IMR-90 (cell line): ENCODE results near the gene RRAGC. TPM values are rescaled to one million over a fixed set of nuclear protein-coding genes. Genes with fewer than 3 reads are reported as not detected.

Source experiments
- ATAC-seq: fragments of 200-7000 bp; cut with Tn5 transposase; 2 replicates; pipeline ENCODE4 v1.9.1; 2020; ENCODE audit warnings: low read depth, mild to moderate bottlenecking, moderate library complexity
- BruUV-seq: library from RNA; stranded (reverse); fragments of 400-500 nt; replicated peaks from 2 replicates; lab custom pipeline; 2021; lab: Mats Ljungman, UMichigan
- CTCF ChIA-PET: fragments of 300-600 bp; formaldehyde crosslinking; extraction: SDS; loops from one replicate; lab custom pipeline; 2021; ENCODE audit warnings: antibody characterized with exemption; lab: Yijun Ruan, JAX
- POLR2A ChIA-PET: fragments of 300-600 bp; sonication (Branson Sonifier 250); formaldehyde crosslinking; loops from one replicate; lab custom pipeline; 2022; ENCODE audit warnings: antibody characterized with exemption; ENCODE audit not compliant: unreplicated experiment; lab: Charles Lee
- DNase-seq: peaks from one replicate; pipeline ENCODE4 v3.0.0; 2013
- H2AFZ ChIP-seq: replicated peaks from 2 replicates; pipeline ENCODE3; 2013; ENCODE audit warnings: low read length, mild to moderate bottlenecking; ENCODE audit not compliant: poor library complexity
- H2AK5ac ChIP-seq: 2 replicates; pipeline ENCODE4 v1.6.1; 2013; ENCODE audit warnings: low read depth, low read length, inconsistent platforms
- H2AK9ac ChIP-seq: replicated peaks from 2 replicates; pipeline ENCODE3; 2013; ENCODE audit warnings: mild to moderate bottlenecking, low read depth, low read length, moderate library complexity; ENCODE audit not compliant: poor library complexity
- H2BK120ac ChIP-seq: 2 replicates; pipeline ENCODE4 v1.6.1; 2013; ENCODE audit warnings: low read depth, low read length, inconsistent platforms
- H2BK15ac ChIP-seq: 3 replicates; pipeline ENCODE4 v1.6.1; 2013; ENCODE audit warnings: low read depth, low read length, inconsistent platforms
- H2BK20ac ChIP-seq: 2 replicates; pipeline ENCODE4 v1.6.1; 2013; ENCODE audit warnings: low read depth, mild to moderate bottlenecking, inconsistent platforms, low read length, moderate library complexity
- H2BK5ac ChIP-seq: 2 replicates; pipeline ENCODE4 v1.6.1; 2013; ENCODE audit warnings: mild to moderate bottlenecking, low read depth, low read length, inconsistent platforms; ENCODE audit not compliant: poor library complexity, severe bottlenecking
- H3K14ac ChIP-seq: replicated peaks from 2 replicates; pipeline ENCODE4 v1.6.1; 2013; ENCODE audit warnings: low read depth, low read length, inconsistent platforms
- H3K18ac ChIP-seq: 2 replicates; pipeline ENCODE4 v1.6.1; 2013; ENCODE audit warnings: low read depth, low read length, control low read depth
- H3K23ac ChIP-seq: 2 replicates; pipeline ENCODE4 v1.6.1; 2013; ENCODE audit warnings: low read depth, low read length, inconsistent platforms
- H3K27ac ChIP-seq: 2 replicates; pipeline ENCODE4 v1.5.1; 2013; ENCODE audit warnings: mild to moderate bottlenecking, control low read depth, low read length; ENCODE audit not compliant: insufficient read depth
- H3K27me3 ChIP-seq: 2 replicates; pipeline ENCODE4 v1.6.1; 2013; ENCODE audit warnings: low read length; ENCODE audit not compliant: control insufficient read depth, insufficient read depth
- H3K36me3 ChIP-seq: 2 replicates; pipeline ENCODE4 v1.6.1; 2013; ENCODE audit warnings: low read length, mixed read lengths; ENCODE audit not compliant: control insufficient read depth, insufficient read depth
- H3K4ac ChIP-seq: 2 replicates; pipeline ENCODE4 v1.6.1; 2013; ENCODE audit warnings: low read depth, low read length, inconsistent platforms
- H3K4me1 ChIP-seq: 2 replicates; pipeline ENCODE4 v1.6.1; 2013; ENCODE audit warnings: low read length, mixed read lengths; ENCODE audit not compliant: control insufficient read depth, insufficient read depth
- H3K4me2 ChIP-seq: 2 replicates; pipeline ENCODE4 v1.6.1; 2013; ENCODE audit warnings: low read depth, mild to moderate bottlenecking, control low read depth, low read length, moderate library complexity
- H3K4me3 ChIP-seq: 2 replicates; pipeline ENCODE4 v1.5.1; 2013; ENCODE audit warnings: low read depth, mild to moderate bottlenecking, control low read depth, low read length, moderate library complexity; ENCODE audit not compliant: insufficient read depth
- H3K56ac ChIP-seq: 2 replicates; pipeline ENCODE4 v1.6.1; 2013; ENCODE audit warnings: low read length, inconsistent platforms; ENCODE audit not compliant: insufficient read depth; ENCODE audit errors: extremely low read depth
- H3K79me1 ChIP-seq, 2 experiments: 2 replicates each; pipeline ENCODE4 v1.6.1; 2013; ENCODE audit warnings: low read length in 2 of 2, inconsistent platforms in 1 of 2, low read depth in 1 of 2
- H3K9ac ChIP-seq: 2 replicates; pipeline ENCODE4 v1.6.1; 2013; ENCODE audit warnings: low read depth, low read length, control low read depth
- H3K9me1 ChIP-seq: 2 replicates; pipeline ENCODE4 v1.6.1; 2013; ENCODE audit warnings: low read length, inconsistent platforms; ENCODE audit not compliant: insufficient read depth
- H3K9me3 ChIP-seq: 2 replicates; pipeline ENCODE4 v1.6.1; 2013; ENCODE audit warnings: low read length; ENCODE audit not compliant: control insufficient read depth, insufficient read depth
- H4K20me1 ChIP-seq: 2 replicates; pipeline ENCODE4 v1.6.1; 2013; ENCODE audit warnings: low read length, inconsistent platforms; ENCODE audit not compliant: insufficient read depth
- H4K5ac ChIP-seq: 2 replicates; pipeline ENCODE4 v1.6.1; 2013; ENCODE audit warnings: mild to moderate bottlenecking, low read depth, low read length, control low read depth
- H4K8ac ChIP-seq, 2 experiments: 2 replicates each; pipeline ENCODE4 v1.6.1; 2013; ENCODE audit warnings: low read depth in 2 of 2, low read length in 2 of 2, control low read depth in 1 of 2, inconsistent platforms in 1 of 2
- H4K91ac ChIP-seq: 2 replicates; pipeline ENCODE4 v1.6.1; 2013; ENCODE audit warnings: low read depth, low read length, inconsistent platforms; ENCODE audit not compliant: insufficient read depth
- BHLHE40 ChIP-seq: fragments of 150-350 bp; IDR thresholded peaks from 2 replicates; pipeline ENCODE4 v1.6.1; 2016; ENCODE audit warnings: mild to moderate bottlenecking, low read depth, low read length
- CEBPB ChIP-seq: IDR thresholded peaks from 2 replicates; pipeline ENCODE4 v1.6.1; 2012; ENCODE audit warnings: low read depth, low read length, improper control_type of control experiment
- CHD1 ChIP-seq: IDR thresholded peaks from 2 replicates; pipeline ENCODE4 v1.6.1; 2012; ENCODE audit warnings: low read depth, low read length, improper control_type of control experiment
- CTCF ChIP-seq: conservative IDR thresholded peaks from 2 replicates; pipeline ENCODE4 v1.5.1; 2012; ENCODE audit warnings: mild to moderate bottlenecking, low read depth, low read length, improper control_type of control experiment
- ELK1 ChIP-seq: fragments of 150-350 bp; IDR thresholded peaks from 2 replicates; pipeline ENCODE4 v1.6.1; 2016; ENCODE audit warnings: low read depth, mild to moderate bottlenecking, low read length, moderate library complexity, borderline replicate concordance
- FOS ChIP-seq: fragments of 150-350 bp; IDR thresholded peaks from 2 replicates; pipeline ENCODE4 v1.6.1; 2016; ENCODE audit warnings: low read depth, low read length
- MAFK ChIP-seq: IDR thresholded peaks from 2 replicates; pipeline ENCODE4 v1.6.1; 2012; ENCODE audit warnings: low read depth, low read length, improper control_type of control experiment
- MAZ ChIP-seq: IDR thresholded peaks from 2 replicates; pipeline ENCODE4 v1.6.1; 2012; ENCODE audit warnings: low read depth, mild to moderate bottlenecking, low read length, improper control_type of control experiment, moderate library complexity, borderline replicate concordance
- MXI1 ChIP-seq: IDR thresholded peaks from 2 replicates; pipeline ENCODE4 v1.6.1; 2012; ENCODE audit warnings: low read depth, mild to moderate bottlenecking, low read length, moderate library complexity, borderline replicate concordance
- NFE2L2 ChIP-seq: fragments of 150-350 bp; IDR thresholded peaks from 2 replicates; pipeline ENCODE4 v1.6.1; 2016; ENCODE audit warnings: low read depth, mild to moderate bottlenecking, low read length
- POLR2A ChIP-seq: IDR thresholded peaks from 2 replicates; pipeline ENCODE4 v1.6.1; 2012; ENCODE audit warnings: mild to moderate bottlenecking, low read depth, low read length
- RAD21 ChIP-seq: IDR thresholded peaks from 2 replicates; pipeline ENCODE4 v1.6.1; 2012; ENCODE audit warnings: low read length, improper control_type of control experiment
- RCOR1 ChIP-seq: IDR thresholded peaks from 2 replicates; pipeline ENCODE4 v1.6.1; 2012; ENCODE audit warnings: mild to moderate bottlenecking, low read length, improper control_type of control experiment; ENCODE audit not compliant: insufficient replicate concordance
- RFX5 ChIP-seq: IDR thresholded peaks from 2 replicates; pipeline ENCODE4 v1.8.0; 2012; ENCODE audit warnings: low read depth, mild to moderate bottlenecking, low read length, moderate library complexity
- SMC3 ChIP-seq: fragments of 150-350 bp; IDR thresholded peaks from 2 replicates; pipeline ENCODE4 v1.6.1; 2016; ENCODE audit warnings: low read depth, mild to moderate bottlenecking, antibody characterized with exemption, low read length, moderate library complexity
- WGBS, 2 experiments: methylation state at CpG; one replicate each; pipeline versions ENCODE4 v1.1.5 to v1.1.7; 2013; ENCODE audit warnings: missing lambda C conversion rate in 2 of 2; ENCODE audit not compliant: insufficient read length in 1 of 2; ENCODE audit errors: extremely low coverage in 2 of 2; 5-methylcytosine and 5-hydroxymethylcytosine counted together
- dilution Hi-C: fragments of 300-500 bp; cut with HindIII; formaldehyde crosslinking; loops from one replicate; pipeline ENCODE4 v1.14.3; 2018; ENCODE audit warnings: low sequenced_read_pairs; ENCODE audit not compliant: unreplicated experiment
- in situ Hi-C: fragments of 300-500 bp; cut with MboI; formaldehyde crosslinking; loops from 3 replicates; pipeline ENCODE4 v1.14.3; 2019; ENCODE audit warnings: low sequenced_read_pairs, inconsistent platforms, mixed read lengths
- intact Hi-C: fragments of 100-400 bp; cut with micrococcal nuclease; formaldehyde crosslinking; loops from 2 replicates; pipeline ENCODE4 v1.10.0; 2022
- polyA plus RNA-seq, 3 experiments: library from polyadenylated mRNA; depleted of rRNA; stranded (reverse); fragments of >200 nt; gene quantifications; 2 replicates each; pipeline ENCODE4 v1.2.3, GENCODE V29; 2012; ENCODE audit warnings: low replicate concordance in 1 of 3
- total RNA-seq: library from RNA; depleted of rRNA; stranded (reverse); fragments of >200 nt; gene quantifications from 2 replicates; pipeline ENCODE4 v1.2.3, GENCODE V29; 2012
- TF ChIP-seq, protein P1 (sequence below): fragments of 150-350 bp; IDR thresholded peaks from 2 replicates; pipeline ENCODE4 v1.6.1; 2017; ENCODE audit warnings: mild to moderate bottlenecking, antibody characterized with exemption, low read length, low read depth

RRAGC gene
- total and polyA plus RNA-seq, 2 of the 4 experiments (the other 2 are of a cell fraction), result 7.2 to 12.2 TPM

DNA sequence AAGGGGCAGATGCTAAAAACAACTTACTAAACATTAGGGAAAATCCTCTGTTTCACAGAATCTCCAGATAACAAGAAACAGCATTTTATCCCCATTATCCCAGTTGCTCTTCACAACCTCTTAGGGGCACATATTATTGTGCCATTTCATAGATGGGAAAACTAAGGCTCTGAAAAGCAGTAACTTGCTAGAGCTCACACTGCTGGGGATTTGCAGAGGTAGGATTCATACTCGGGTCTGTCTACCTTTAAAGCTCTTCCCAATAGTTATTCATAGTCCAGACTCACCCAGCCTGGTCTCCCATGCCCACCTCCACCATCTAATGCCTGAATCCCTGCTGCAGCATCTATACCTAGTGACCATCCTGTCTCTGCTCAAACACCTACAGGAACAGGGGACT is 67.7 kb downstream of the RRAGC start:
- no peak for DNase-seq
- no peak overlapping the region for H2BK5ac ChIP-seq
- no peak overlapping the region for H2AK9ac ChIP-seq
- no peak overlapping the region for H3K27ac ChIP-seq
- no peak overlapping the region for H3K4me3 ChIP-seq
- ChIA-PET CTCF (no interaction called here), POLR2A (no interaction called here)
- no peak overlapping the region for H2BK15ac ChIP-seq
- ATAC-seq, result no peak
- no peak overlapping the region for H3K56ac ChIP-seq
- H3K9ac ChIP-seq, result no peak overlapping the region
- in situ Hi-C loops, result no loop called here
- H2AFZ ChIP-seq, result no peak overlapping the region
- no peak overlapping the region for H3K23ac ChIP-seq
- dilution Hi-C loops, result no loop called here
- WGBS, 2 experiments, result no CpG with 5 or more reads among the region's 1 CpG
- no peak overlapping the region for H4K91ac ChIP-seq
- no peak overlapping the region for H3K4me2 ChIP-seq
- intact Hi-C loops, result no loop called here
- peaks cover 9% of the 10 kb centered on the region for H3K27me3 ChIP-seq
- no peak for TF ChIP-seq RCOR1
- TF ChIP-seq MAFK, result no peak
- no peak for TF ChIP-seq NFE2L2
- TF ChIP-seq BHLHE40, result no peak
- no peak for TF ChIP-seq CHD1
- TF ChIP-seq SMC3, result no peak
- TF ChIP-seq MXI1, result no peak
- no peak for TF ChIP-seq RFX5
- no peak for TF ChIP-seq CTCF
- TF ChIP-seq RAD21, result no peak
- no peak for TF ChIP-seq FOS
- TF ChIP-seq POLR2A, result no peak
- no peak for TF ChIP-seq MAZ
- TF ChIP-seq, protein P1, sequence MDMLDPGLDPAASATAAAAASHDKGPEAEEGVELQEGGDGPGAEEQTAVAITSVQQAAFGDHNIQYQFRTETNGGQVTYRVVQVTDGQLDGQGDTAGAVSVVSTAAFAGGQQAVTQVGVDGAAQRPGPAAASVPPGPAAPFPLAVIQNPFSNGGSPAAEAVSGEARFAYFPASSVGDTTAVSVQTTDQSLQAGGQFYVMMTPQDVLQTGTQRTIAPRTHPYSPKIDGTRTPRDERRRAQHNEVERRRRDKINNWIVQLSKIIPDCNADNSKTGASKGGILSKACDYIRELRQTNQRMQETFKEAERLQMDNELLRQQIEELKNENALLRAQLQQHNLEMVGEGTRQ, result no peak
- TF ChIP-seq CEBPB, result no peak
- TF ChIP-seq ELK1, result no peak
- H3K4me1 ChIP-seq, result no peaks in the 10 kb centered on the region
- no peak overlapping the region for H4K8ac ChIP-seq
- no peaks in the 10 kb centered on the region for H3K9me1 ChIP-seq
- no TSS peak for BruUV-seq
- H4K20me1 ChIP-seq, result no peaks in the 10 kb centered on the region
- H3K79me1 ChIP-seq, result no peaks in the 10 kb centered on the region
- H2BK120ac ChIP-seq, result no peak overlapping the region
- no peak overlapping the region for H2BK20ac ChIP-seq
- H3K14ac ChIP-seq, result no peak overlapping the region
- H3K4ac ChIP-seq, result no peak overlapping the region
- H4K5ac ChIP-seq, result no peak overlapping the region
- H3K18ac ChIP-seq, result no peak overlapping the region
- H2AK5ac ChIP-seq, result no peak overlapping the region
- H3K9me3 ChIP-seq, result no peaks in the 10 kb centered on the region
- H3K36me3 ChIP-seq, result no peaks in the 10 kb centered on the region
